Stimulated activated memory B cell treated with anti-CD40 and anti-IgM and Interleukin-4, amounts not matched to agents 10 μg/mL and 1 μg/mL and 100 μg/mL, for 72 hours (primary cell): ENCODE results near the gene GAR1.

Experiments used
- ATAC-seq: fragments of 150-1000 bp; cut with Tn5 transposase; 2 replicates; pipeline ENCODE4 v1.10.0; 2021
- H3K27ac Mint-ChIP-seq: one replicate; pipeline ENCODE4 v1.8.0; 2022; ENCODE audit warnings: mild to moderate bottlenecking, mixed read lengths
- H3K27me3 Mint-ChIP-seq: one replicate; pipeline ENCODE4 v1.8.0; 2022; ENCODE audit warnings: mixed read lengths
- H3K36me3 Mint-ChIP-seq: one replicate; pipeline ENCODE4 v1.8.0; 2022; ENCODE audit warnings: mixed read lengths
- H3K4me1 Mint-ChIP-seq: one replicate; pipeline ENCODE4 v1.8.0; 2022; ENCODE audit warnings: mixed read lengths
- H3K4me3 Mint-ChIP-seq: one replicate; pipeline ENCODE4 v1.8.0; 2022; ENCODE audit warnings: mild to moderate bottlenecking, moderate library complexity, mixed read lengths
- H3K9me3 Mint-ChIP-seq: one replicate; pipeline ENCODE4 v1.8.0; 2022; ENCODE audit warnings: mixed read lengths

The GAR1 gene

GRCh38 chr4:109870061-109870460, 54.5 kb downstream of the GAR1 start:
- Mint-ChIP-seq H3K36me3 (peaks cover 15% of the 10 kb centered on the region), H3K4me3 (no peak overlapping the region), H3K4me1 (no peaks in the 10 kb centered on the region), H3K27ac (no peak overlapping the region), H3K9me3 (no peaks in the 10 kb centered on the region), H3K27me3 (no peaks in the 10 kb centered on the region)
- no peak for ATAC-seq

GRCh38 chr4:109872065-109872464, 56.5 kb downstream of the GAR1 start:
- Mint-ChIP-seq H3K9me3 (no peaks in the 10 kb centered on the region), H3K4me3 (no peak overlapping the region), H3K27ac (no peak overlapping the region), H3K4me1 (no peaks in the 10 kb centered on the region), H3K27me3 (peaks cover 11% of the 10 kb centered on the region), H3K36me3 (peaks cover 10% of the 10 kb centered on the region)
- ATAC-seq, result no peak

GRCh38 chr4:109872950-109873656, 57.5 kb downstream of the GAR1 start:
- Mint-ChIP-seq H3K36me3 (peaks cover 9% of the 10 kb centered on the region), H3K4me3 (no peak overlapping the region), H3K9me3 (no peaks in the 10 kb centered on the region), H3K27ac (no peak overlapping the region), H3K27me3 (peaks cover 22% of the 10 kb centered on the region), H3K4me1 (no peaks in the 10 kb centered on the region)
- ATAC-seq, result no peak

GRCh38 chr4:109873791-109874514, 58.4 kb downstream of the GAR1 start:
- Mint-ChIP-seq H3K27ac (no peak overlapping the region), H3K36me3 (peaks cover 9% of the 10 kb centered on the region)

More at GRCh38 chr4:109873791-109874514, 58.4 kb downstream of the GAR1 start:
- no peaks in the 10 kb centered on the region for H3K4me1 Mint-ChIP-seq
- H3K9me3 Mint-ChIP-seq, result no peaks in the 10 kb centered on the region
- no peak for ATAC-seq
- H3K27me3 Mint-ChIP-seq, result peaks cover 29% of the 10 kb centered on the region
- no peak overlapping the region for H3K4me3 Mint-ChIP-seq
